GM23338 (cell line): ENCODE data around the gene TAF8. TPM values are rescaled to one million over a fixed set of nuclear protein-coding genes. Genes with fewer than 3 reads are reported as not detected.

Experiments used
- ATAC-seq: fragments of 200-7000 bp; cut with Tn5 transposase; 3 replicates; pipeline ENCODE4 v1.9.1; 2020
- DNase-seq: peaks from one replicate; pipeline ENCODE4 v3.0.0-alpha.2; 2015; ENCODE audit warnings: low spot score
- H2AFZ ChIP-seq: fragments of 200-600 bp; sonication (generic); 2 replicates; pipeline ENCODE4 v1.8.0; 2016; ENCODE audit warnings: antibody characterized with exemption, mild to moderate bottlenecking, moderate library complexity
- H3F3A ChIP-seq: fragments of 200-600 bp; sonication (generic); replicated peaks from 2 replicates; pipeline ENCODE4 v1.8.0; 2017; ENCODE audit warnings: antibody characterized with exemption, mixed run types, low read depth
- H3K27ac ChIP-seq: fragments of 200-600 bp; sonication (generic); 2 replicates; pipeline ENCODE4 v1.6.1; 2016; ENCODE audit warnings: low read depth
- H3K27me3 ChIP-seq: fragments of 200-600 bp; sonication (generic); 2 replicates; pipeline ENCODE4 v1.8.0; 2016; ENCODE audit warnings: mild to moderate bottlenecking, mixed run types, moderate library complexity; ENCODE audit not compliant: insufficient read depth
- H3K36me3 ChIP-seq: fragments of 200-600 bp; sonication (generic); 2 replicates; pipeline ENCODE4 v1.8.0; 2016; ENCODE audit warnings: mild to moderate bottlenecking; ENCODE audit not compliant: insufficient read depth
- H3K4me1 ChIP-seq: fragments of 200-600 bp; sonication (generic); 2 replicates; pipeline ENCODE4 v1.8.0; 2016; ENCODE audit warnings: mild to moderate bottlenecking, moderate library complexity; ENCODE audit not compliant: insufficient read depth
- H3K4me2 ChIP-seq: fragments of 200-600 bp; sonication (generic); 2 replicates; pipeline ENCODE4 v1.7.1; 2017; ENCODE audit warnings: mixed run types
- H3K4me3 ChIP-seq: fragments of 200-600 bp; sonication (generic); 2 replicates; pipeline ENCODE4 v1.6.1; 2016; ENCODE audit warnings: mixed run types
- H3K79me2 ChIP-seq: fragments of 200-600 bp; sonication (generic); replicated peaks from 2 replicates; pipeline ENCODE4 v1.8.0; 2017; ENCODE audit warnings: mild to moderate bottlenecking; ENCODE audit not compliant: insufficient read depth
- H3K9me2 ChIP-seq: fragments of 200-600 bp; sonication (generic); 2 replicates; pipeline ENCODE4 v1.8.0; 2017; ENCODE audit not compliant: insufficient read depth
- H4K20me1 ChIP-seq: fragments of 200-600 bp; sonication (generic); replicated peaks from 2 replicates; pipeline ENCODE4 v1.8.0; 2017; ENCODE audit warnings: mild to moderate bottlenecking; ENCODE audit not compliant: insufficient read depth
- H3K27ac Mint-ChIP-seq: 2 replicates; pipeline ENCODE4 v1.8.0; 2020; ENCODE audit warnings: inconsistent platforms, mild to moderate bottlenecking, moderate library complexity, mixed read lengths
- H3K27me3 Mint-ChIP-seq: 3 replicates; pipeline ENCODE4 v1.8.0; 2022; ENCODE audit warnings: low read depth, mild to moderate bottlenecking, moderate library complexity, mixed read lengths, inconsistent platforms; ENCODE audit not compliant: insufficient read depth, poor library complexity
- H3K36me3 Mint-ChIP-seq: 3 replicates; pipeline ENCODE4 v1.8.0; 2021; ENCODE audit warnings: low read depth, mild to moderate bottlenecking, inconsistent platforms, moderate library complexity, mixed read lengths
- H3K4me1 Mint-ChIP-seq: 3 replicates; pipeline ENCODE4 v1.8.0; 2020; ENCODE audit warnings: mild to moderate bottlenecking, inconsistent platforms, mixed read lengths
- H3K4me3 Mint-ChIP-seq: 3 replicates; pipeline ENCODE4 v1.8.0; 2021; ENCODE audit warnings: moderate library complexity, mild to moderate bottlenecking, inconsistent platforms, mixed read lengths
- H3K9me3 Mint-ChIP-seq: 3 replicates; pipeline ENCODE4 v1.8.0; 2020; ENCODE audit warnings: moderate library complexity, mild to moderate bottlenecking, inconsistent platforms, mixed read lengths
- CREB1 ChIP-seq: fragments of 250-450 bp; sonication (Bioruptor Pico); IDR thresholded peaks from 2 replicates; pipeline ENCODE4 v1.5.0; 2020; ENCODE audit warnings: low read depth, mild to moderate bottlenecking, moderate library complexity
- CTCF ChIP-seq, 2 experiments: fragments of 200-600 bp in 1 of 2; sonication (generic) in 1 of 2; conservative IDR thresholded peaks; 2 replicates each; pipeline versions ENCODE4 v1.5.1 to v1.6.1; 2016 to 2017; ENCODE audit warnings: antibody characterized with exemption in 2 of 2, low read depth in 2 of 2, mild to moderate bottlenecking in 2 of 2, moderate library complexity in 1 of 2
- ETS1 ChIP-seq: IDR thresholded peaks from 2 replicates; pipeline ENCODE4 v1.6.1; 2016; ENCODE audit warnings: antibody characterized with exemption
- EZH2 ChIP-seq: fragments of 200-600 bp; sonication (generic); IDR thresholded peaks from one replicate; pipeline ENCODE4 v1.8.0; 2017; ENCODE audit warnings: antibody characterized with exemption, mild to moderate bottlenecking, low read depth; ENCODE audit not compliant: unreplicated experiment
- EZH2phosphoT487 ChIP-seq: fragments of 200-600 bp; sonication (generic); IDR thresholded peaks from one replicate; pipeline ENCODE4 v1.8.1; 2018; ENCODE audit warnings: antibody characterized with exemption; ENCODE audit not compliant: unreplicated experiment
- JUNB ChIP-seq: IDR thresholded peaks from one replicate; pipeline ENCODE4 v1.6.1; 2016; ENCODE audit warnings: antibody characterized with exemption; ENCODE audit not compliant: unreplicated experiment
- NANOG ChIP-seq: IDR thresholded peaks from 2 replicates; pipeline ENCODE4 v1.6.1; 2016; ENCODE audit warnings: antibody characterized with exemption, borderline replicate concordance
- POLR2AphosphoS5 ChIP-seq: IDR thresholded peaks from 2 replicates; pipeline ENCODE4 v1.6.1; 2016; ENCODE audit warnings: antibody characterized with exemption, low read depth
- STAT1 ChIP-seq: IDR thresholded peaks from one replicate; pipeline ENCODE4 v1.6.1; 2016; ENCODE audit warnings: antibody characterized with exemption; ENCODE audit not compliant: unreplicated experiment
- ZNF114 ChIP-seq: fragments of 250-450 bp; sonication (Bioruptor Pico); IDR thresholded peaks from 2 replicates; pipeline ENCODE4 v1.5.0; 2020; ENCODE audit warnings: mild to moderate bottlenecking, moderate library complexity
- ZNF331 ChIP-seq: fragments of 250-450 bp; sonication (Bioruptor Pico); IDR thresholded peaks from 2 replicates; pipeline ENCODE4 v1.5.0; 2020; ENCODE audit warnings: low read depth, mild to moderate bottlenecking, moderate library complexity
- polyA plus RNA-seq: library from polyadenylated mRNA; unstranded; fragments of >200 nt; fragmentation: Nextera tagmentation; extraction: Ambion mirVana; gene quantifications from 2 replicates; pipeline ENCODE4 v1.2.1, GENCODE V29; 2016
- total RNA-seq: library from RNA; depleted of rRNA; stranded (reverse); fragments of >200 nt; shearing (Covaris generic); gene quantifications from 2 replicates; pipeline ENCODE4 v1.2.3, GENCODE V29; 2014
- TF ChIP-seq, protein P1 (sequence below): IDR thresholded peaks from one replicate; pipeline ENCODE4 v1.6.1; 2018; ENCODE audit warnings: antibody characterized with exemption; ENCODE audit not compliant: unreplicated experiment

TAF8 gene
- total and polyA plus RNA-seq, 2 experiments from 2014 or later = 18.7 to 30.6 TPM

DNA sequence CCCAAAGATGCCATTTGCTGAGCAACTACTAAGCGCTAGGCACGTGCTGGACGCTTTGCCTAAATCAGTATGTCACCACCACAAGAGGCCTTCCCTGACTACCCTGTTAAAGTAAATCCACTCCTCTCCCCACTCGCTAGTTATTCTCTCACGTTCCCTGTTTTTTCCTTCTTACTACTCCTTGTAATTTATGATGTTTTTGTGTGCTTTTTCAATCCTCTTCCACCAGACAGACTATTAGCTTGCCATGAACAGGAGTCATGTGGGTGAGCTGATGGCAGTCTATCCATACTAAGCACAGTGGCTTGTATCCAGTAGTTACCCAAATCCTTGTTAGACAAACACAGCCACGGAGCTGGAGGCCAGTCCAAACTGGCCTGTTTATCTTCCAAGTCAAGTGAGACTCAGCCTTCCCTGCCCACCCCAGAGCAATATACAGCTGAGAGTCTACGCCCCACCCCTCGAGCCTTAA, 50.9 kb downstream of the TAF8 start:
- Mint-ChIP-seq H3K36me3 (peaks cover 33% of the 10 kb centered on the region), H3K27ac (no peak overlapping the region), H3K9me3 (no peaks in the 10 kb centered on the region), H3K4me3 (no peak overlapping the region), H3K4me1 (peaks cover 25% of the 10 kb centered on the region), H3K27me3 (peaks cover 45% of the 10 kb centered on the region)
- Histone ChIP-seq H3K4me1 (peaks cover 13% of the 10 kb centered on the region; the same call in 1 of the 2 replicates), H4K20me1 (peaks cover 12% of the 10 kb centered on the region), H3K9me2 (no peaks in the 10 kb centered on the region), H3F3A (peaks cover 34% of the 10 kb centered on the region), H3K36me3 (peaks cover 3% of the 10 kb centered on the region; the same call in 1 of the 2 replicates), H3K27ac (no peak overlapping the region), H2AFZ (no peak overlapping the region), H3K79me2 (no peaks in the 10 kb centered on the region), H3K4me2 (no peak overlapping the region), H3K4me3 (no peak overlapping the region), H3K27me3 (peaks cover 45% of the 10 kb centered on the region)
- DNase-seq = no peak
- TF ChIP-seq CREB1 (CRISPR knock-in tag) (no peak), EZH2phosphoT487 (no peak), CTCF (conservative IDR thresholded peaks at IDR 0.05; ENCODE audit: low read depth in 2 of 2) (no peak), POLR2AphosphoS5 (no peak), ZNF331 (CRISPR knock-in tag) (no peak)
- TF ChIP-seq, protein P1, sequence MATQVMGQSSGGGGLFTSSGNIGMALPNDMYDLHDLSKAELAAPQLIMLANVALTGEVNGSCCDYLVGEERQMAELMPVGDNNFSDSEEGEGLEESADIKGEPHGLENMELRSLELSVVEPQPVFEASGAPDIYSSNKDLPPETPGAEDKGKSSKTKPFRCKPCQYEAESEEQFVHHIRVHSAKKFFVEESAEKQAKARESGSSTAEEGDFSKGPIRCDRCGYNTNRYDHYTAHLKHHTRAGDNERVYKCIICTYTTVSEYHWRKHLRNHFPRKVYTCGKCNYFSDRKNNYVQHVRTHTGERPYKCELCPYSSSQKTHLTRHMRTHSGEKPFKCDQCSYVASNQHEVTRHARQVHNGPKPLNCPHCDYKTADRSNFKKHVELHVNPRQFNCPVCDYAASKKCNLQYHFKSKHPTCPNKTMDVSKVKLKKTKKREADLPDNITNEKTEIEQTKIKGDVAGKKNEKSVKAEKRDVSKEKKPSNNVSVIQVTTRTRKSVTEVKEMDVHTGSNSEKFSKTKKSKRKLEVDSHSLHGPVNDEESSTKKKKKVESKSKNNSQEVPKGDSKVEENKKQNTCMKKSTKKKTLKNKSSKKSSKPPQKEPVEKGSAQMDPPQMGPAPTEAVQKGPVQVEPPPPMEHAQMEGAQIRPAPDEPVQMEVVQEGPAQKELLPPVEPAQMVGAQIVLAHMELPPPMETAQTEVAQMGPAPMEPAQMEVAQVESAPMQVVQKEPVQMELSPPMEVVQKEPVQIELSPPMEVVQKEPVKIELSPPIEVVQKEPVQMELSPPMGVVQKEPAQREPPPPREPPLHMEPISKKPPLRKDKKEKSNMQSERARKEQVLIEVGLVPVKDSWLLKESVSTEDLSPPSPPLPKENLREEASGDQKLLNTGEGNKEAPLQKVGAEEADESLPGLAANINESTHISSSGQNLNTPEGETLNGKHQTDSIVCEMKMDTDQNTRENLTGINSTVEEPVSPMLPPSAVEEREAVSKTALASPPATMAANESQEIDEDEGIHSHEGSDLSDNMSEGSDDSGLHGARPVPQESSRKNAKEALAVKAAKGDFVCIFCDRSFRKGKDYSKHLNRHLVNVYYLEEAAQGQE = no peak
- ATAC-seq = no peak

- DNase-seq = no peak
- peaks cover 39% of the 10 kb centered on the region for H3K36me3 Mint-ChIP-seq
- Histone ChIP-seq H3F3A (peaks cover 37% of the 10 kb centered on the region), H3K4me3 (no peak overlapping the region; the same call in 1 of the 2 replicates), H3K4me2 (peak overlapping the region; percentile 86), H3K27ac (no peak overlapping the region), H3K79me2 (no peaks in the 10 kb centered on the region), H4K20me1 (peaks cover 12% of the 10 kb centered on the region), H2AFZ (no peak overlapping the region), H3K9me2 (no peaks in the 10 kb centered on the region), H3K4me1 (peaks cover 16% of the 10 kb centered on the region; the same call in 1 of the 2 replicates), H3K36me3 (peaks cover 3% of the 10 kb centered on the region; the same call in 1 of the 2 replicates), H3K27me3 (peaks cover 25% of the 10 kb centered on the region)
- H3K4me1 Mint-ChIP-seq = peaks cover 29% of the 10 kb centered on the region
- H3K9me3 Mint-ChIP-seq = no peaks in the 10 kb centered on the region
- H3K27me3 Mint-ChIP-seq = peaks cover 27% of the 10 kb centered on the region
- no peak overlapping the region for H3K27ac Mint-ChIP-seq
- TF ChIP-seq CREB1 (CRISPR knock-in tag) (no peak), EZH2phosphoT487 (no peak), JUNB (no peak), ZNF114 (CRISPR knock-in tag) (no peak), ZNF331 (CRISPR knock-in tag) (no peak), ETS1 (no peak), POLR2AphosphoS5 (no peak), STAT1 (no peak), EZH2 (no peak), NANOG (no peak)
- TF ChIP-seq, protein P1 = no peak
- ATAC-seq = no peak
- H3K4me3 Mint-ChIP-seq = no peak overlapping the region
Observed at GRCh38 chr6:42103216-42103615, 52.9 kb downstream of the TAF8 start.
